Muscle layer of colon (tissue), 2 donors: Measurements from ENCODE around the gene CENPV.
"Not testable (repeated sequence)": the region's sequence is repeated elsewhere in the genome, so short reads cannot be mapped to it uniquely, and the experiment has no call there.

Source experiments
- H3K27ac ChIP-seq: one replicate; pipeline ENCODE4 v1.7.0; 2013; ENCODE audit warnings: low read depth, mild to moderate bottlenecking, low read length, moderate library complexity
- H3K27me3 ChIP-seq, 2 donors: one replicate each; pipeline ENCODE4 v1.7.0; 2013; ENCODE audit warnings: low read length in 2 of 2, mild to moderate bottlenecking in 2 of 2; ENCODE audit not compliant: insufficient read depth in 2 of 2, control insufficient read depth in 1 of 2
- H3K36me3 ChIP-seq: one replicate; pipeline ENCODE4 v1.7.0; 2013; ENCODE audit warnings: mild to moderate bottlenecking, low read length; ENCODE audit not compliant: insufficient read depth
- H3K4me1 ChIP-seq: one replicate; pipeline ENCODE4 v1.7.0; 2013; ENCODE audit warnings: mild to moderate bottlenecking, low read length; ENCODE audit not compliant: insufficient read depth
- H3K4me3 ChIP-seq, 2 donors: one replicate each; pipeline ENCODE4 v1.7.0; 2013; ENCODE audit warnings: low read length in 2 of 2, low read depth in 1 of 2, mild to moderate bottlenecking in 1 of 2, moderate library complexity in 1 of 2
- H3K9ac ChIP-seq: one replicate; pipeline ENCODE4 v1.7.0; 2013; ENCODE audit warnings: low read length
- H3K9me3 ChIP-seq: one replicate; pipeline ENCODE4 v1.7.0; 2013; ENCODE audit warnings: mild to moderate bottlenecking, low read length
- donor health status: abdominal sarcoma.
- donor health status: Adenocarcinoma of cecum.

CENPV gene

GRCh38 chr17:16306211-16306610 is 47.1 kb downstream of the CENPV start:
- no peak overlapping the region for H3K4me3 ChIP-seq
- no peaks in the 10 kb centered on the region for H3K27me3 ChIP-seq
- no peaks in the 10 kb centered on the region for H3K9me3 ChIP-seq
- H3K36me3 ChIP-seq: peaks cover 6% of the 10 kb centered on the region
- no peaks in the 10 kb centered on the region for H3K4me1 ChIP-seq
- H3K27ac ChIP-seq: no peak overlapping the region
- no peak overlapping the region for H3K9ac ChIP-seq

- Histone ChIP-seq H3K9me3 (no peaks in the 10 kb centered on the region), H3K27me3 (no peaks in the 10 kb centered on the region), H3K4me1 (no peaks in the 10 kb centered on the region), H3K4me3 (no peak overlapping the region), H3K9ac (no peak overlapping the region), H3K27ac (no peak overlapping the region), H3K36me3 (peaks cover 6% of the 10 kb centered on the region)
Observed at GRCh38 chr17:16304830-16305229, 48.4 kb downstream of the CENPV start.

GRCh38 chr17:16302856-16303255 is 50.4 kb downstream of the CENPV start:
- H3K36me3 ChIP-seq: peaks cover 6% of the 10 kb centered on the region
- H3K27ac ChIP-seq: no peak overlapping the region
- H3K9me3 ChIP-seq: no peaks in the 10 kb centered on the region
- H3K4me3 ChIP-seq: no peak overlapping the region
- H3K27me3 ChIP-seq: no peaks in the 10 kb centered on the region
- H3K9ac ChIP-seq: no peak overlapping the region
- no peaks in the 10 kb centered on the region for H3K4me1 ChIP-seq

GRCh38 chr17:16301963-16302855 is 51.1 kb downstream of the CENPV start:
- Histone ChIP-seq H3K36me3 (peaks cover 6% of the 10 kb centered on the region), H3K9ac (no peak overlapping the region), H3K27ac (no peak overlapping the region), H3K4me1 (no peaks in the 10 kb centered on the region), H3K4me3 (no peak overlapping the region), H3K9me3 (no peaks in the 10 kb centered on the region), H3K27me3 (no peaks in the 10 kb centered on the region)

- Histone ChIP-seq H3K9me3 (no peaks in the 10 kb centered on the region), H3K4me3 (no peak overlapping the region), H3K27ac (no peak overlapping the region), H3K36me3 (peaks cover 6% of the 10 kb centered on the region), H3K9ac (no peak overlapping the region), H3K4me1 (no peaks in the 10 kb centered on the region), H3K27me3 (no peaks in the 10 kb centered on the region)
Observed at GRCh38 chr17:16300554-16300953, 52.7 kb downstream of the CENPV start.

- Histone ChIP-seq H3K4me3 (no peak overlapping the region), H3K36me3 (peaks cover 6% of the 10 kb centered on the region), H3K27me3 (no peaks in the 10 kb centered on the region), H3K9me3 (no peaks in the 10 kb centered on the region), H3K27ac (no peak overlapping the region), H3K4me1 (no peaks in the 10 kb centered on the region), H3K9ac (no peak overlapping the region)
Observed at GRCh38 chr17:16298140-16298662, 55.1 kb downstream of the CENPV start.

- H3K4me3 ChIP-seq: no peak overlapping the region
Observed at GRCh38 chr17:16297367-16298139, 55.7 kb downstream of the CENPV start.

GRCh38 chr17:16296072-16296471 is 57.2 kb downstream of the CENPV start:
- H3K9ac ChIP-seq, H3K27me3 ChIP-seq, H3K4me1 ChIP-seq, H3K9me3 ChIP-seq, H3K36me3 ChIP-seq, H3K4me3 ChIP-seq, H3K27ac ChIP-seq: not testable (repeated sequence)

More at GRCh38 chr17:16297367-16298139, 55.7 kb downstream of the CENPV start:
- Histone ChIP-seq H3K27me3 (no peaks in the 10 kb centered on the region), H3K9me3 (no peaks in the 10 kb centered on the region), H3K27ac (no peak overlapping the region), H3K9ac (no peak overlapping the region), H3K4me1 (no peaks in the 10 kb centered on the region), H3K36me3 (peaks cover 6% of the 10 kb centered on the region)

GRCh38 chr17:16294560-16294959 is 58.7 kb downstream of the CENPV start:
- H3K27me3 ChIP-seq: no peaks in the 10 kb centered on the region
- no peaks in the 10 kb centered on the region for H3K36me3 ChIP-seq
- no peaks in the 10 kb centered on the region for H3K4me1 ChIP-seq
- H3K9me3 ChIP-seq: no peaks in the 10 kb centered on the region
- H3K27ac ChIP-seq: no peak overlapping the region
- H3K4me3 ChIP-seq: no peak overlapping the region
- H3K9ac ChIP-seq: no peak overlapping the region

- no peaks in the 10 kb centered on the region for H3K9me3 ChIP-seq
- H3K4me1 ChIP-seq: no peaks in the 10 kb centered on the region
- no peaks in the 10 kb centered on the region for H3K36me3 ChIP-seq
- no peak overlapping the region for H3K4me3 ChIP-seq
- H3K9ac ChIP-seq: no peak overlapping the region
- H3K27ac ChIP-seq: no peak overlapping the region
- H3K27me3 ChIP-seq: no peaks in the 10 kb centered on the region
Observed at GRCh38 chr17:16293931-16294330, 59.3 kb downstream of the CENPV start.
